A549 (cell line): ENCODE measurements around the gene MRPS15. TPM values are rescaled to one million over a fixed set of nuclear protein-coding genes. Genes with fewer than 3 reads are reported as not detected.

Source experiments
- ATAC-seq, 2 experiments: fragments of 200-7000 bp in 1 of 2; fragments of >200 bp in 1 of 2; cut with Nextera tagmentation in 1 of 2; cut with Tn5 transposase in 1 of 2; 3 replicates each; pipeline versions ENCODE4 v1.8.0 to v1.9.1; 2018 to 2020; ENCODE audit warnings: mild to moderate bottlenecking in 1 of 2, moderate library complexity in 1 of 2
- CTCF ChIA-PET: fragments of 300-600 bp; sonication (Branson Sonifier 250); formaldehyde crosslinking; extraction: SDS; loops from one replicate; lab custom pipeline; 2021; ENCODE audit warnings: antibody characterized with exemption, inconsistent platforms; lab: Yijun Ruan, JAX
- POLR2A ChIA-PET: fragments of 350-600 bp; formaldehyde crosslinking; extraction: SDS; loops from one replicate; lab custom pipeline; 2021; ENCODE audit warnings: antibody characterized with exemption, inconsistent platforms; lab: Yijun Ruan, JAX
- DNase-seq, 2 experiments: peaks; one replicate each; pipeline versions ENCODE4 v3.0.0 to v3.0.0-alpha.2; 2011 to 2016; ENCODE audit warnings: low read depth in 1 of 2, low spot score in 1 of 2
- FAIRE-seq: peaks from 2 replicates; lab custom pipeline; 2011; peaks lifted over from hg19 to GRCh38; lab: Jason Lieb, UNC
- H3K27ac ChIP-seq, 2 experiments: fragments of >200 bp; sonication (Bioruptor Twin); formaldehyde crosslinking; 3 replicates each; pipeline ENCODE4 v1.5.1; 2016 to 2017
- H3K4me1 ChIP-seq: fragments of >200 bp; sonication (Bioruptor Twin); formaldehyde crosslinking; 3 replicates; pipeline ENCODE4 v1.6.1; 2016
- H3K4me2 ChIP-seq: fragments of >200 bp; sonication (Bioruptor Twin); formaldehyde crosslinking; 3 replicates; pipeline ENCODE4 v1.6.1; 2016
- H3K4me3 ChIP-seq: fragments of >200 bp; sonication (Bioruptor Twin); formaldehyde crosslinking; 3 replicates; pipeline ENCODE4 v1.5.1; 2016
- H3K9me3 ChIP-seq: fragments of >200 bp; sonication (Bioruptor Twin); formaldehyde crosslinking; 3 replicates; pipeline ENCODE4 v1.6.1; 2016
- BHLHE40 ChIP-seq: IDR thresholded peaks from 2 replicates; pipeline ENCODE4 v1.6.1; 2012; ENCODE audit warnings: low read depth, low read length, inconsistent platforms
- CBX8 ChIP-seq: fragments of 200-600 bp; sonication (generic); IDR thresholded peaks from 2 replicates; pipeline ENCODE4 v1.6.1; 2016
- CHD2 ChIP-seq: fragments of 150-350 bp; IDR thresholded peaks from 2 replicates; pipeline ENCODE4 v1.6.1; 2014; ENCODE audit warnings: low read length; ENCODE audit not compliant: partially characterized antibody
- E2F6 ChIP-seq: IDR thresholded peaks from 2 replicates; pipeline ENCODE4 v1.6.1; 2012; ENCODE audit warnings: low read depth, borderline replicate concordance
- FOSB ChIP-seq: fragments of 250-450 bp; sonication (Bioruptor Pico); IDR thresholded peaks from 2 replicates; pipeline ENCODE4 v1.5.0; 2020; ENCODE audit warnings: mild to moderate bottlenecking, moderate library complexity
- FOXS1 ChIP-seq: fragments of 250-450 bp; sonication (Bioruptor Pico); IDR thresholded peaks from 2 replicates; pipeline ENCODE4 v1.5.0; 2020; ENCODE audit warnings: mild to moderate bottlenecking, moderate library complexity
- HDAC2 ChIP-seq: fragments of 200-600 bp; sonication (generic); IDR thresholded peaks from 2 replicates; pipeline ENCODE4 v1.6.1; 2016
- HMGXB4 ChIP-seq: fragments of 250-450 bp; sonication (Bioruptor Pico); IDR thresholded peaks from 2 replicates; pipeline ENCODE4 v1.5.0; 2021; ENCODE audit warnings: mild to moderate bottlenecking, moderate library complexity, borderline replicate concordance
- JUNB ChIP-seq: fragments of >200 bp; sonication (Bioruptor Twin); formaldehyde crosslinking; IDR thresholded peaks from 2 replicates; pipeline ENCODE4 v1.6.1; 2016
- MYC ChIP-seq: IDR thresholded peaks from 2 replicates; pipeline ENCODE4 v1.6.1; 2012; ENCODE audit warnings: mild to moderate bottlenecking, inconsistent platforms, low read length, improper control_type of control experiment, borderline replicate concordance
- NFE2L2 ChIP-seq: fragments of 150-350 bp; conservative IDR thresholded peaks from 2 replicates; pipeline ENCODE4 v1.6.1; 2014; ENCODE audit warnings: low read length
- NR3C1 ChIP-seq: fragments of >200 bp; sonication (Bioruptor Twin); formaldehyde crosslinking; IDR thresholded peaks from 3 replicates; pipeline ENCODE4 v1.6.1; 2017
- PHF8 ChIP-seq: fragments of 200-600 bp; sonication (generic); IDR thresholded peaks from 2 replicates; pipeline ENCODE4 v1.6.1; 2016; ENCODE audit warnings: low read depth, mild to moderate bottlenecking, antibody characterized with exemption, moderate library complexity, borderline replicate concordance
- POLR2A ChIP-seq: IDR thresholded peaks from 2 replicates; pipeline ENCODE4 v1.6.1; 2012; ENCODE audit warnings: mild to moderate bottlenecking, low read length
- RFX5 ChIP-seq: fragments of 450-650 bp; IDR thresholded peaks from 2 replicates; pipeline ENCODE4 v1.7.1; 2014; ENCODE audit warnings: antibody characterized with exemption, mild to moderate bottlenecking, moderate library complexity
- SMC3 ChIP-seq: fragments of >200 bp; sonication (Bioruptor Twin); formaldehyde crosslinking; IDR thresholded peaks from 3 replicates; pipeline ENCODE4 v1.6.1; 2018; ENCODE audit warnings: inconsistent platforms
- SREBF2 ChIP-seq: fragments of 450-650 bp; IDR thresholded peaks from 2 replicates; pipeline ENCODE4 v1.6.1; 2014; ENCODE audit warnings: mild to moderate bottlenecking, moderate library complexity
- ZFP36 ChIP-seq: fragments of 450-650 bp; IDR thresholded peaks from 2 replicates; pipeline ENCODE4 v1.6.1; 2014; ENCODE audit warnings: borderline replicate concordance; ENCODE audit not compliant: partially characterized antibody
- ZNF302 ChIP-seq: fragments of 250-450 bp; sonication (Bioruptor Pico); IDR thresholded peaks from 2 replicates; pipeline ENCODE4 v1.9.0; 2021; ENCODE audit warnings: inconsistent platforms, mild to moderate bottlenecking, moderate library complexity
- WGBS: methylation state at CpG from one replicate; pipeline ENCODE4 v1.1.6; 2017; ENCODE audit errors: missing lambda C conversion rate; 5-methylcytosine and 5-hydroxymethylcytosine counted together
- polyA plus RNA-seq, 4 experiments: library from polyadenylated mRNA; depleted of rRNA in 3 of 4; stranded (reverse); fragments of >200 nt; fragmentation: RNase III in 1 of 4; extraction: RNeasy Plus Mini Kit Qiagen cat#74134 plus additional on column Dnase treatment in 1 of 4; gene quantifications; 2 replicates in 3 of 4; 3 replicates in 1 of 4; pipeline ENCODE4 v1.2.3, GENCODE V29; 2011 to 2017
- TF ChIP-seq, protein P1 (sequence below): fragments of 200-600 bp; sonication (generic); IDR thresholded peaks from 2 replicates; pipeline ENCODE4 v1.6.1; 2016; ENCODE audit warnings: antibody characterized with exemption, mild to moderate bottlenecking, moderate library complexity
- TF ChIP-seq, protein P2 (sequence below): fragments of >200 bp; sonication (Bioruptor Twin); formaldehyde crosslinking; IDR thresholded peaks from 3 replicates; pipeline ENCODE4 v1.6.1; 2016
- TF ChIP-seq, protein P3 (sequence below): fragments of >200 bp; sonication (Bioruptor Twin); formaldehyde crosslinking; IDR thresholded peaks from 3 replicates; pipeline ENCODE4 v1.5.1; 2016
- TF ChIP-seq, protein P4 (sequence below): fragments of >200 bp; sonication (Bioruptor Twin); formaldehyde crosslinking; IDR thresholded peaks from 2 replicates; pipeline ENCODE4 v1.6.1; 2016

MRPS15 gene
- polyA plus RNA-seq, 2 of the 4 experiments (the other 2 are of a cell fraction), result 74.7 to 79.7 TPM

- TF ChIP-seq, protein P1, sequence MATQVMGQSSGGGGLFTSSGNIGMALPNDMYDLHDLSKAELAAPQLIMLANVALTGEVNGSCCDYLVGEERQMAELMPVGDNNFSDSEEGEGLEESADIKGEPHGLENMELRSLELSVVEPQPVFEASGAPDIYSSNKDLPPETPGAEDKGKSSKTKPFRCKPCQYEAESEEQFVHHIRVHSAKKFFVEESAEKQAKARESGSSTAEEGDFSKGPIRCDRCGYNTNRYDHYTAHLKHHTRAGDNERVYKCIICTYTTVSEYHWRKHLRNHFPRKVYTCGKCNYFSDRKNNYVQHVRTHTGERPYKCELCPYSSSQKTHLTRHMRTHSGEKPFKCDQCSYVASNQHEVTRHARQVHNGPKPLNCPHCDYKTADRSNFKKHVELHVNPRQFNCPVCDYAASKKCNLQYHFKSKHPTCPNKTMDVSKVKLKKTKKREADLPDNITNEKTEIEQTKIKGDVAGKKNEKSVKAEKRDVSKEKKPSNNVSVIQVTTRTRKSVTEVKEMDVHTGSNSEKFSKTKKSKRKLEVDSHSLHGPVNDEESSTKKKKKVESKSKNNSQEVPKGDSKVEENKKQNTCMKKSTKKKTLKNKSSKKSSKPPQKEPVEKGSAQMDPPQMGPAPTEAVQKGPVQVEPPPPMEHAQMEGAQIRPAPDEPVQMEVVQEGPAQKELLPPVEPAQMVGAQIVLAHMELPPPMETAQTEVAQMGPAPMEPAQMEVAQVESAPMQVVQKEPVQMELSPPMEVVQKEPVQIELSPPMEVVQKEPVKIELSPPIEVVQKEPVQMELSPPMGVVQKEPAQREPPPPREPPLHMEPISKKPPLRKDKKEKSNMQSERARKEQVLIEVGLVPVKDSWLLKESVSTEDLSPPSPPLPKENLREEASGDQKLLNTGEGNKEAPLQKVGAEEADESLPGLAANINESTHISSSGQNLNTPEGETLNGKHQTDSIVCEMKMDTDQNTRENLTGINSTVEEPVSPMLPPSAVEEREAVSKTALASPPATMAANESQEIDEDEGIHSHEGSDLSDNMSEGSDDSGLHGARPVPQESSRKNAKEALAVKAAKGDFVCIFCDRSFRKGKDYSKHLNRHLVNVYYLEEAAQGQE, result no peak
- TF ChIP-seq, protein P2, sequence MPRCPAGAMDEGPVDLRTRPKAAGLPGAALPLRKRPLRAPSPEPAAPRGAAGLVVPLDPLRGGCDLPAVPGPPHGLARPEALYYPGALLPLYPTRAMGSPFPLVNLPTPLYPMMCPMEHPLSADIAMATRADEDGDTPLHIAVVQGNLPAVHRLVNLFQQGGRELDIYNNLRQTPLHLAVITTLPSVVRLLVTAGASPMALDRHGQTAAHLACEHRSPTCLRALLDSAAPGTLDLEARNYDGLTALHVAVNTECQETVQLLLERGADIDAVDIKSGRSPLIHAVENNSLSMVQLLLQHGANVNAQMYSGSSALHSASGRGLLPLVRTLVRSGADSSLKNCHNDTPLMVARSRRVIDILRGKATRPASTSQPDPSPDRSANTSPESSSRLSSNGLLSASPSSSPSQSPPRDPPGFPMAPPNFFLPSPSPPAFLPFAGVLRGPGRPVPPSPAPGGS, result no peak
- TF ChIP-seq POLR2A (no peak), MYC (no peak), SMC3 (no peak), SREBF2 (no peak), ZFP36 (no peak), RFX5 (no peak), BHLHE40 (no peak), CHD2 (no peak), FOXS1 (CRISPR knock-in tag) (no peak)
Measured at GRCh38 chr1:36438715-36439114, 25.5 kb downstream of the MRPS15 start (continued).

GRCh38 chr1:36436821-36437220 lies 27.4 kb downstream of the MRPS15 start:
- FAIRE-seq (no peak), DNase-seq (no peak), ATAC-seq (no peak)
- H3K4me2 ChIP-seq, result no peak overlapping the region
- H3K4me1 ChIP-seq, result 0 out of 3 replicates have a peak, but pooled peaks cover 6% of the 10 kb centered on the region
- H3K27ac ChIP-seq, result no peak overlapping the region
- CTCF ChIA-PET, result no interaction called here
- WGBS, result 37% methylated on average over 1 of the region's 1 CpG
- no peaks in the 10 kb centered on the region for H3K9me3 ChIP-seq
- POLR2A ChIA-PET, result no interaction called here
- no peak overlapping the region for H3K4me3 ChIP-seq
- no peak for TF ChIP-seq CBX8
- TF ChIP-seq RFX5, result no peak
- TF ChIP-seq PHF8, result no peak
- TF ChIP-seq MYC, result no peak
- TF ChIP-seq, protein P3, sequence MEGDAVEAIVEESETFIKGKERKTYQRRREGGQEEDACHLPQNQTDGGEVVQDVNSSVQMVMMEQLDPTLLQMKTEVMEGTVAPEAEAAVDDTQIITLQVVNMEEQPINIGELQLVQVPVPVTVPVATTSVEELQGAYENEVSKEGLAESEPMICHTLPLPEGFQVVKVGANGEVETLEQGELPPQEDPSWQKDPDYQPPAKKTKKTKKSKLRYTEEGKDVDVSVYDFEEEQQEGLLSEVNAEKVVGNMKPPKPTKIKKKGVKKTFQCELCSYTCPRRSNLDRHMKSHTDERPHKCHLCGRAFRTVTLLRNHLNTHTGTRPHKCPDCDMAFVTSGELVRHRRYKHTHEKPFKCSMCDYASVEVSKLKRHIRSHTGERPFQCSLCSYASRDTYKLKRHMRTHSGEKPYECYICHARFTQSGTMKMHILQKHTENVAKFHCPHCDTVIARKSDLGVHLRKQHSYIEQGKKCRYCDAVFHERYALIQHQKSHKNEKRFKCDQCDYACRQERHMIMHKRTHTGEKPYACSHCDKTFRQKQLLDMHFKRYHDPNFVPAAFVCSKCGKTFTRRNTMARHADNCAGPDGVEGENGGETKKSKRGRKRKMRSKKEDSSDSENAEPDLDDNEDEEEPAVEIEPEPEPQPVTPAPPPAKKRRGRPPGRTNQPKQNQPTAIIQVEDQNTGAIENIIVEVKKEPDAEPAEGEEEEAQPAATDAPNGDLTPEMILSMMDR, result no peak
- no peak for TF ChIP-seq BHLHE40
- no peak for TF ChIP-seq NR3C1
- TF ChIP-seq ZNF302 (CRISPR knock-in tag), result no peak
- TF ChIP-seq, protein P4, sequence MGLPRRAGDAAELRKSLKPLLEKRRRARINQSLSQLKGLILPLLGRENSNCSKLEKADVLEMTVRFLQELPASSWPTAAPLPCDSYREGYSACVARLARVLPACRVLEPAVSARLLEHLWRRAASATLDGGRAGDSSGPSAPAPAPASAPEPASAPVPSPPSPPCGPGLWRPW, result no peak
- TF ChIP-seq NFE2L2, result no peak
- TF ChIP-seq JUNB, result no peak
- TF ChIP-seq E2F6, result no peak
- no peak for TF ChIP-seq FOSB (CRISPR knock-in tag)
- no peak for TF ChIP-seq HMGXB4 (CRISPR knock-in tag)
- no peak for TF ChIP-seq CHD2
- TF ChIP-seq HDAC2, result no peak
- TF ChIP-seq, all 56 proteins: peak for 0
